ENCODE results near the gene OR5B12.
"Not testable (repeated sequence)": the region's sequence is repeated elsewhere in the genome, so short reads cannot be mapped to it uniquely, and the experiment has no call there.

The OR5B12 gene

DNA sequence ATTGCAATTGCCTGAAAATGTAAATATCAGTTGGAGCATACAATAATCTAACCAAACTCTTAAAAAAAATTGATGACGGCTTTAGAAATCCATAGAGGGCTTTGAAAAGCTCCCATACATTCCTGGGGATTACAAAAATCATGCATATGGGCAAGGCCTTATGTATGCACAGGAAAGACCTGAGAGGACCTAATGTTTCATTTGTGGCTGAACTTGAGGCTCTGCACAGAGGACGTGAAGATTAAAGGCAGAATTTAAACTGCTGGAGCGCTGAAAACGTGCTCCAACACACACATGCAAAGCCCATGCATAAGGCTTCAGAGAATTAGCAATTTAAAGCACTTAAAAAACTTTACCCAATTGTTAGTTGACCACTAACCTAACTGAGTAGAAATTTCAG lies 3.5 kb downstream of the OR5B12 start:
- no peak for FAIRE-seq
- TF ChIP-seq PAX5 (IDR thresholded peaks at IDR 0.05; ENCODE audit: insufficient read depth, low read length, severe bottlenecking) (no peak), POLR2A (IDR thresholded peaks at IDR 0.05; ENCODE audit: low read depth, low read length) (no peak), POLR2AphosphoS5 (IDR thresholded peaks at IDR 0.05; ENCODE audit: low read depth, low read length) (no peak), SPI1 (IDR thresholded peaks at IDR 0.05; ENCODE audit: low read depth, low read length) (no peak), POU2F2 (IDR thresholded peaks at IDR 0.05; ENCODE audit: low read depth, low read length) (no peak), TAF1 (IDR thresholded peaks at IDR 0.05; ENCODE audit: low read depth, low read length) (no peak)
- DNase-seq (ENCODE audit: insufficient read length, low spot score), result no peak

DNA sequence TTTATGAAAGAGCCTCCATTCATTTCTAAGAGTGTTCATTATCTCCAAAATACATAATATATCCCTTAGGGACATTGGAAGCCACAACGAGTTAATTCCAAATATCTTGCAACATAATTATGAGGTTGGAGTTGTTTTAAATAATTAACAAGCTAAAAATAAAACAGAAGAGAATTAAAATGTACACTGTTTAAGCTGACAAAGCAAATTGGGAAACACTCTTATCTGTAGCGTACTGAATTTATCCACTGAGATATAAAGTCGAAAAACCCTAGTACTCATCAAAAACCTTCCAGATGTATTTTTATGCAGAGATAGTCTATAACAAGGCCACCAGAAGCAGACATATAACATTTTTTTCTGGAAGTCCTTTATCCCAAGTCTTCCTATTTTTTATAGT lies 7.8 kb downstream of the OR5B12 start:
- FAIRE-seq, result no peak
- TF ChIP-seq POLR2AphosphoS5 (IDR thresholded peaks at IDR 0.05; ENCODE audit: low read depth, low read length), result no peak
- TF ChIP-seq POLR2A (IDR thresholded peaks at IDR 0.05; ENCODE audit: low read depth, low read length), result no peak
- no peak for TF ChIP-seq POU2F2 (IDR thresholded peaks at IDR 0.05; ENCODE audit: low read depth, low read length)
- TF ChIP-seq SPI1 (IDR thresholded peaks at IDR 0.05; ENCODE audit: low read depth, low read length), result no peak
- no peak for TF ChIP-seq TAF1 (IDR thresholded peaks at IDR 0.05; ENCODE audit: low read depth, low read length)
- no peak for DNase-seq (ENCODE audit: insufficient read length, low spot score)

DNA sequence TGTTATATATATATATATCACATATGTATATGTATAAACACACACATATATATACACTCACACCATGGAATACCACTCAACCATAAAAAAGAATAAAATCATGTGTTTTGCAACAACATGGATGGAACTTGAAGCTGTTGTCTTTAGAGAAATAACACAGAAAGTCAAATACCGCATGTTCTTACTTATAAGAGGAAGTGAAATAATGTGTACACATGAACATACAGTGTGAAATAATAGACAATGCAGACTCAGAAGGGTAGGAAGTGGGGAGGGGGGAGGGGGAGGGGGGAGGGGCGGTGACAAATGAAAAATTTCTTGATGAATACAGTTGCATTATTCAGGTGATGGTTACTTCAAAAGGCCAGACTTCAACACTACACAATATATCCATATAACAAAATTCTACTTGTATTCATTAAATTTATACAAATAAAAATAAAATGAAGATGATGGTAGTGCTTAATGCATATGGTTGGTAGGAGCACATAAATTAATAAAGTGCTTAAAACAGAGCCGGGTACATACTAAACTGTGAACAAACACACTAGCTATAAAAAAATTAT lies 8.3 kb downstream of the OR5B12 start:
- FAIRE-seq, result no peak
- no peak for DNase-seq (ENCODE audit: insufficient read length, low spot score)

DNA sequence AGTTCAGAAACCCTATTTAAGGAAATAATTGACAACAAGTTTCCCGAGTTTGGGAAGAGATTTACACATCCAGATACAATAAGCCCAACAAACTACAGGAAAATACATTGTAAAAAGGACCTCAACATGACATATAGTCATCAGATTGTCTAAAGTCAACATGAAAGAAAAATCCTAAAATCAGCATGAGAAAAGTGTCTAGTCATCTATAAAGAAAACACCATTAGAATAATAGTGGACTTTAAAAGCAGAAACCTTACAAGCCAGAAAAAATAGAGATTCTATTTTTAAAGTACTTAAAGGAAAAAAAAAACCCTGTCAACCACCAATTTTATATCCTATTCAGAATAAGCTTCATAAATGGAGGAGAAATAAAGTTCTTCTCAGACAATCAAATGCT lies 12.8 kb downstream of the OR5B12 start:
- TF ChIP-seq POLR2AphosphoS5 (IDR thresholded peaks at IDR 0.05; ENCODE audit: low read depth, low read length), result no peak
- FAIRE-seq, result no peak

More for the DNA sequence above, 8.3 kb downstream of the OR5B12 start:
- TF ChIP-seq SPI1 (IDR thresholded peaks at IDR 0.05; ENCODE audit: low read depth, low read length) (peak; percentile 76), POU2F2 (IDR thresholded peaks at IDR 0.05; ENCODE audit: low read depth, low read length) (no peak), TAF1 (IDR thresholded peaks at IDR 0.05; ENCODE audit: low read depth, low read length) (no peak), PAX5 (IDR thresholded peaks at IDR 0.05; ENCODE audit: insufficient read depth, low read length, severe bottlenecking) (no peak), POLR2A (IDR thresholded peaks at IDR 0.05; ENCODE audit: low read depth, low read length) (no peak), POLR2AphosphoS5 (IDR thresholded peaks at IDR 0.05; ENCODE audit: low read depth, low read length) (no peak)

DNA sequence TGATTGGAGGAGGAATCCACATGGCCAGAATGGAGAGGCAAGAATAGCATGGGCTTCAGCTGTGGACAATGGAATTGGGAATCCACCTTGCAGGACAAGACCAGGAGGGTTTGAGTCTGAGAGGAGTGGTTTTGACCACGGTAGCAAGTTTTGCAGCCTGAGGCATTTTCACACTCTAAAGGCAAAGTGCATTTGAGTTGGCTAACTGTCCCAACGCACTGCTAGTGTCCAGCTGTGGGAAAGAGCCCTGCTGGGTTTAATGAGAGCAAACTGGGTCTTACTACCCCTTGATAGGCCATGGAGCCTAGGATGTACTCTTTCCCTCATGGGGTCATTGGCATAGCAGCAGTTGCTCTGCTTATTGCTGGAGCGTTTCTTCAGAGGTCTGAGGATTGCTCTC lies 14.0 kb downstream of the OR5B12 start, which contains the start of gene OR5B2:
TSS of gene OR5B2 (minus strand) at position 101 of the 400 bp plus-strand sequence. CDS start 4,860 bp downstream, outside the sequence.
- no peak for TF ChIP-seq POU2F2 (IDR thresholded peaks at IDR 0.05; ENCODE audit: low read depth, low read length)
- no peak for TF ChIP-seq TAF1 (IDR thresholded peaks at IDR 0.05; ENCODE audit: low read depth, low read length)
- TF ChIP-seq POLR2AphosphoS5 (IDR thresholded peaks at IDR 0.05; ENCODE audit: low read depth, low read length), result no peak
- no peak for TF ChIP-seq POLR2A (IDR thresholded peaks at IDR 0.05; ENCODE audit: low read depth, low read length)
- TF ChIP-seq SPI1 (IDR thresholded peaks at IDR 0.05; ENCODE audit: low read depth, low read length), result no peak
- TF ChIP-seq PAX5 (IDR thresholded peaks at IDR 0.05; ENCODE audit: insufficient read depth, low read length, severe bottlenecking), result no peak
- FAIRE-seq (no peak), DNase-seq (ENCODE audit: insufficient read length, low spot score) (no peak)

More for the DNA sequence above, 12.8 kb downstream of the OR5B12 start:
- DNase-seq (ENCODE audit: insufficient read length, low spot score), result no peak

DNA sequence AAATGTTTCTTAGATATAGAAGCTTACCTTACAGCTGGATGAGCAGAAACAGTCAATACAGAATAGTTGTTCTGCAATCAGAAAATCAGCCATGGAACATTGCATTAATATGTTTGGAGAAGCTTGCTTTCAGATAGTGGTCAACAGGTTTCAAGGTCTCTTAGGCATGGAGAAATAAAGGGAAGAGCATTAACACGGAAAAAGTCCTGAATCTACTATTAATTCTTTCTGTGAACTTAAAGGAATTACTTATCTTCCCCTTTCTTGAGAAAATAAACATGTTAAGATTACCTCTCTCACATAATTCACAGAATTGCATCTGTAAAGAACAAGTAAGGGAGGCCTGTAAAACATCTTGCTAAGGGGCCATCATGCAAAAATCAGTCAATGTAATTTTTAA lies 35.3 kb downstream of the OR5B12 start, which contains the start of gene OR5B3:
TSS of gene OR5B3 (minus strand) at position 101 of the 400 bp plus-strand sequence. CDS start 3,465 bp downstream, outside the sequence.
- TF ChIP-seq SPI1 (IDR thresholded peaks at IDR 0.05; ENCODE audit: low read depth, low read length) (no peak), POU2F2 (IDR thresholded peaks at IDR 0.05; ENCODE audit: low read depth, low read length) (no peak), POLR2A (IDR thresholded peaks at IDR 0.05; ENCODE audit: low read depth, low read length) (no peak), PAX5 (IDR thresholded peaks at IDR 0.05; ENCODE audit: insufficient read depth, low read length, severe bottlenecking) (no peak), TAF1 (IDR thresholded peaks at IDR 0.05; ENCODE audit: low read depth, low read length) (no peak), POLR2AphosphoS5 (IDR thresholded peaks at IDR 0.05; ENCODE audit: low read depth, low read length) (no peak)
- FAIRE-seq, result no peak
- DNase-seq (ENCODE audit: insufficient read length, low spot score), result no peak

DNA sequence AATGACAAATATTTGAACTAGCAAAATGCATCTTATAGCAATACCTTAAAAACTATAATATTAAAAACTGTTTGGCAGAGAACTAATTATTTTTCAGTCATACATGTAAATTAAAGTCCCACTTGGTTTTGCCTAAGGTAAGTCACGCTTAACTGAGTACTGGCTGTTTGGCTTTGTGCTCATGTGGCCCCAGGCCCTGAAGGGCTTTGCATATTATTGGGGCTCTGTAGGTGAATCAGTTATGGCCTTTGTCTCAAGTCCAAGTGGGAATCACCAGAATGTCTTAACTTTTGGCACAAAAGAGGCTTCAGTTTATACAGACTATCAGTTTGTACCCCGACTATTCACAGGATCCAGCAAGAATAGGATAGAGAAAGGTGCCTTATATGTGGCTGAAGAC lies 42.4 kb downstream of the OR5B12 start:
- DNase-seq (ENCODE audit: insufficient read length, low spot score); FAIRE-seq: not testable (repeated sequence)

DNA sequence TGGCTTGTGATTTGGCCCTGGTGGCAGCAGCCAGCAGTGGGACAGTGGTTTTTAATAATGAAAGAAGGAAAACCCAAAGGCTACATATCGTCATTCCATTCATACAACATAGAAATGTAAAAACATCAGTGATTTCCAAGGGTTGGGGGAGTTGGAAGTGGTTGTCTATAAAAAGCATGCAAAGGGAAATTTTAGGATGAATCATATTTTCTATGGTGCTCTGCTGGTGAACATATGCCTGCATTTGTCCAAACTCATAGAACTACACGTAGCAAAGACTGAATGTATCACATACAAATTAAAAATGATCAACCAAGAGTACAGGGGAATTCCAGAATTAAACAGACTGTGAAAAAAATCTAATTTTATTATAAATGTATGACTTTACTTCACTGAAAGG lies 46.5 kb downstream of the OR5B12 start:
- DNase-seq (ENCODE audit: insufficient read length, low spot score), result no peak
- TF ChIP-seq PAX5 (IDR thresholded peaks at IDR 0.05; ENCODE audit: insufficient read depth, low read length, severe bottlenecking) (no peak), POLR2A (IDR thresholded peaks at IDR 0.05; ENCODE audit: low read depth, low read length) (no peak), TAF1 (IDR thresholded peaks at IDR 0.05; ENCODE audit: low read depth, low read length) (no peak), POLR2AphosphoS5 (IDR thresholded peaks at IDR 0.05; ENCODE audit: low read depth, low read length) (no peak), POU2F2 (IDR thresholded peaks at IDR 0.05; ENCODE audit: low read depth, low read length) (no peak), SPI1 (IDR thresholded peaks at IDR 0.05; ENCODE audit: low read depth, low read length) (no peak)
- FAIRE-seq, result no peak

DNA sequence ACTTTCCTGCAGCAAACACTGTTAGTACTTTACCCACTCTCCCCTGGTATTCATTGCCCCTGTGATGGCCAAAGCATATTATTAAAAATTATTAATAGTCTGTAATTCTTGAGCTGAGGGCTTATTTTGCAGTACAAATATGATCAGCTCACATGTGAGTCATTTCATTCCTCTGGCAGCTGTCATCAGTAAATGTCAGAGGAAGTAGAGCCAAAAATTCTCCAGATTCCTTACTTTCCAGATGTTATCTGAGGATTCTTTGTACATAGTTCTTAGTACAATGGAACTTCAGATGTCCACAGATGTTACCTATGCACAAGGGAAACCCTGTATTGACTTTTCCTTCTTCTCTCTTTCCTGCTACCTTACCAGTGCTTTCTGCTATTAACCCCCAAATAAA lies 47.8 kb downstream of the OR5B12 start:
- DNase-seq (ENCODE audit: insufficient read length, low spot score) (no peak), FAIRE-seq (no peak)
- TF ChIP-seq POLR2AphosphoS5 (IDR thresholded peaks at IDR 0.05; ENCODE audit: low read depth, low read length), result no peak
- no peak for TF ChIP-seq PAX5 (IDR thresholded peaks at IDR 0.05; ENCODE audit: insufficient read depth, low read length, severe bottlenecking)
- no peak for TF ChIP-seq SPI1 (IDR thresholded peaks at IDR 0.05; ENCODE audit: low read depth, low read length)
- no peak for TF ChIP-seq POLR2A (IDR thresholded peaks at IDR 0.05; ENCODE audit: low read depth, low read length)
- no peak for TF ChIP-seq POU2F2 (IDR thresholded peaks at IDR 0.05; ENCODE audit: low read depth, low read length)
- no peak for TF ChIP-seq TAF1 (IDR thresholded peaks at IDR 0.05; ENCODE audit: low read depth, low read length)

DNA sequence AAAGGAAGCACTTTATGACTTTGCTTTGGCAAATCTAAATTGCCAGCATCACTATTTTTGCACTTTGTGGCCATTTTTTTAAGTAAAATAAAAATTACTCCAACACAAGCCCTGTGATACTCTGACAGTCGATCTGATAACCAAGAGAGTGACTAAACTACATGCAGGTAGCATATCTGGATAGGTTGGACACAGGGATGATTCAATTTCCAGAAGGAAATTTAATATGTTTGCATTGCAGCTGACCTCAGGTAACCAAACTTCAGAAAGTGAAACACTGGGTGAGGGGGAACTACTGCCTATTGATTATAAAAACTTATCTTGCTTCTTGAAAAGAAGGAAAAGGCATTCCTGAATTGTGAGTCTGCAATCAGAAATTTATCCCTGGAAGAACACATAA lies 49.3 kb downstream of the OR5B12 start:
- no peak for FAIRE-seq
- TF ChIP-seq POLR2A (IDR thresholded peaks at IDR 0.05; ENCODE audit: low read depth, low read length) (no peak), POU2F2 (IDR thresholded peaks at IDR 0.05; ENCODE audit: low read depth, low read length) (no peak), PAX5 (IDR thresholded peaks at IDR 0.05; ENCODE audit: insufficient read depth, low read length, severe bottlenecking) (no peak), SPI1 (IDR thresholded peaks at IDR 0.05; ENCODE audit: low read depth, low read length) (no peak), POLR2AphosphoS5 (IDR thresholded peaks at IDR 0.05; ENCODE audit: low read depth, low read length) (no peak), TAF1 (IDR thresholded peaks at IDR 0.05; ENCODE audit: low read depth, low read length) (no peak)
- DNase-seq (ENCODE audit: insufficient read length, low spot score), result no peak

Data from GM12891 (cell line).